GM19193 (cell line): Measurements from ENCODE around the gene MIS18A.

Experiments
- POLR2A ChIP-seq: IDR thresholded peaks from 4 replicates; pipeline ENCODE4 v1.6.1; 2011; ENCODE audit not compliant: insufficient read depth, insufficient read length; ENCODE audit errors: extremely low read depth

Gene MIS18A

DNA sequence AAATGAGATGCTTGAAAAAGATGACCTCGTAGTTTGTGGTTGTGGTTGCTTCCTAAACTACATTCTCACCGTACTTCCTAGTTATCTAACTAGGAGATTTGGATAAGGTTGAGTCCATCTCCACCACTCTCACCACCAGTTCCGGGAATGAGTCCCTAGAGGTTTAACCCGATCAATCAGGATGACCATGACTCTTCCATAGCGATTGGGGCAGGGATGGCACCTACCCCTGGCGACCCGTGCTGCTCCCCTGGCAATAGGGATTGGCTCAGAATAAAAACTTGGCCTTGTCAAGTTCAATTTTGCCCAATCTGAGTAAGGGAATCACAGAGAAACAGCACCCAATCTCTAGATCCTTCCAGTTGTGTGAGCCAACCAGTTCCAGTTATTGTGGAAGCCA lies 2.7 kb upstream of the MIS18A start:
- TF ChIP-seq POLR2A, result no peak

DNA sequence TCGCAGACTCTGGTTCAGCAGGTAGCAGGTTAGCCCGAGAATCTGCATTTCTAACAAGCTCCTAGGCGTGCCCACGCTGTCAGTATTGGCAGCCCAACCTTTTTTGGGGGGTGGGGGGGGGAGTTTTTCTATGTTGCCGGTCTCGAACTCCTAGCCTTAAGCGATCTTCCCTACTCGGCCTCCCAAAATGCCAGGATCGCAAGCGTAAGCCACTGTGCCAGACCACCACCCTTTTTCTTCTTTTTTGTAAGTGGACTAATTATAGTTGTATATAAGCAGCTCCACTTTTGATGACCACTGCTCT lies 480 bp upstream of the MIS18A start:
- TF ChIP-seq POLR2A, result no peak

DNA sequence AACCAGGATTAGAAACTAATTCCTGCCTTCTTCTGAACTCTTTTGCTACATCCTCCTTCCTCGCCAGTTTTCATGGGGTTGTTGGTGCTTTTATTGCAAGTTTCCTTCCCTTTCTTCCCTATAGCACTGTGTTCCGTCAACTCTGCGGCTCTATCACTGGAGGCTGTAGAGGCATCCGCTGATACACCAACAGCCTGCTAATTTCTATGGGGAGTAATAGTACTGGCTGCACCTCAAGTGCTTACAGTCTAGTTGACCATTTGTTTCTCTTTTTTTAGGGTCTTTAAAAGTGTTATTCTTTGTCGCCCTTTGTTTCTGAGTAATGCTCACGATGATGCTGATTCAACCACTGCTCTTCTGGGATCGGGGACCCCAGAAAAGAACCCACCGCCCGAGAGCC lies 746 bp downstream of the MIS18A start:
- TF ChIP-seq POLR2A, result no peak

DNA sequence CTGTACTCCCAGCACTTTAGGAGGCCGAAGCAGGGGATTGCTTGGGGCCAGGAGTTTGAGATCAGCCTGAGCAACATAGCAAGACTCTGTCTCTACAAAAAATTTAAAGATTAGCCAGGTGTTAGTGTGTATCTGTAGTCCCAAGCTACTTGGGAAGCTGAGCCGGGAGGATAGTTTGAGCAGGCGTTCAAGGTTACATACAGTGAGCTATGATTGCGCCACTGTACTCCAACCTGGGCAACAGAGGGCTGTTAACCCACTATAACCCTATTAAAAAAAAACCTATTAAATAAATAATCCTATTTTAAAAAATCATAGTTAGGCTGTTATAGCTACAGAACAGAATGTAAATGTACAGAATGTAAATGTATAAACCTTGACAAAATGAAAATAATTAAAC lies 2.2 kb downstream of the MIS18A start:
- TF ChIP-seq POLR2A, result no peak

DNA sequence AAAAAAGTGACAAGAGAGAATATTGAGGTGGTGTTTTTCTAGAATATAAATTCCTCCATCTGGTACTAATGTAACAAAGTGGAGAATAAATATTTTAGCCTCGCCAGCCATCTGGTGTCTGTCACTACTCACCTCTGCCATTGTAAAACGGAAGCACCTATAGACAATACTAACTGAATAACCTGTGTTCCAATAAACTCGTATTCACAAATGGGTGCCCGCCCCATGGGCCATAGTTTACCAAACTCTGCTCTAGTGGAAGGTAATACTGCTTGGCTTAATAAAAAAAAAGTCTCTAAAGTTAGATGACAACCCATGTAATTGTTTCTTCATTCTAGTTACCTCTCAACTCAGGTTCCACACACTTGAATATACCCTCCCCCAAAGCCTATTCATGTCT lies 8.1 kb downstream of the MIS18A start:
- no peak for TF ChIP-seq POLR2A

DNA sequence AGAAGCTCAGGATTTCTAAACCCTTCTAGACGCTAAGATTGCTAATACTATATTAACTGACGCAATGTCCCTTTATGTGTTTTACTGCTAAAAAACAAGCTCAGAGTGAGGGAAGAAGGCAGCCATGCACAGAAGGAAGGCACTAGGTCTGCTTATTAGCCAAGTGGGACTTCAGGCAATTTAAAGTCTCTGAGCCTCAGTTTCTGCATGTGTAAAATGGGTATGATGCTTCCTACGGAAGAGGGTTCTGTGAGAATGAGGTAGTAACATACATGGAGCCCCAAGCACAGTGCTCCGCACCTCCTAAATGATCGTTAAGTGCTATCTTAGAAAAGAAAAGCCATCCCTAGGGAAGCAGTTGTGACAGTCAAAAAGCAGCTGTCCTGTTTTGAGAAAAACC lies 16.9 kb downstream of the MIS18A start:
- TF ChIP-seq POLR2A, result no peak

DNA sequence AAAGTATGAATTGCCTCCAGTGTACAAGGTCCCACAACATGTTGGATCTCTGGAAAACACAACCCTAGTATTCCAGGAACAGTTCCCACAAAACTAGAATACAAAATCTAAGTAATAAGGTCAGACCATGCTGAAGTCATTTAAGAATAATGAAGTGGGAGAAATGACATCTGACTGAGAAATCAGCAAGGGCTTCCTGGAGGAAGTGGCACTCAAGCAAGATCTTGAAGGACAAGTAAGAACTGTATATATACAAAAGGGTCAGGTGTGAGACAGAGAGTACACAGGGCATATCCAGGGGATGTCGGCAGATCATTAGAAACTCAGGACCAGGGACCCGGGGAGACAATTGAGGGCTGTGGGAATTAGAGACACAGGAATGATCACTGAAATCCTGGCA lies 18.7 kb downstream of the MIS18A start:
- no peak for TF ChIP-seq POLR2A

DNA sequence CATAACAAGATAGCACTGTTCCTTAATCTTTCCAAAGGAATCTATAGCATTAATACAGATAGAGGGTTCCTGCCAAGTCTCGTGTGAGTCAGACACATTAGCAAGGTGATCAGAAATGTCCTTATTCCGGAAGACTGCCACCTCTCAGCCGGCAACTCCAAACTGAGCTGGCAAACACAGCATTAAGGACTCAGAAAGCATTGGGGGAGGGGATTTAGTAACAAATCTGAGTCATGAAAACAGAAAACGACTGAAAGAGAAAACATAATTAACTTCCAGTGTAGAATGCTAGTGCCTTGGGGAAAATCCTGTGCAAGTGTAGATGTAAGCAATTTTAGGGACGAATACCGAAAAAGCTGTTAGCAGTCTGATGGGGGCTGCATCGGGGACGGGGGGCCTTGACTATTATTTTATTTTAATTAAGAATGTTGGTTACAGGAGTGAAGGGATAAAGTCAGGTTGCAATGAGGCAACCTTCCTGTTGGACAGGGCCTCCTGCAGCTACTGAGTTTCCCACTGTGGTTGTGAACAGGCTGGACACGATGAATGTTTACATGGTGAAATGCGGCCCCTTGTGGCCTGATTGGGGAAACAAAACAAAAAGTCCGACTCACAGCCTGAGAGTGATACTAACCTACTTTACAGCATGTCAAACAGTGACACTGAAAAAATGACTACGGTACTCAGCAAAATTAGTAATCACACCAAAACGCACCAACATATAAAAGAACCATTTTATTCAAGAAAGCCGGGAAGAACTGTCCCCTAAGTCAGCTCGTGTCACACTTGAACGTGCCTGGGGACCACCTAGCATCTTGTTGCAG lies 20.7 kb downstream of the MIS18A start:
- TF ChIP-seq POLR2A, result no peak

DNA sequence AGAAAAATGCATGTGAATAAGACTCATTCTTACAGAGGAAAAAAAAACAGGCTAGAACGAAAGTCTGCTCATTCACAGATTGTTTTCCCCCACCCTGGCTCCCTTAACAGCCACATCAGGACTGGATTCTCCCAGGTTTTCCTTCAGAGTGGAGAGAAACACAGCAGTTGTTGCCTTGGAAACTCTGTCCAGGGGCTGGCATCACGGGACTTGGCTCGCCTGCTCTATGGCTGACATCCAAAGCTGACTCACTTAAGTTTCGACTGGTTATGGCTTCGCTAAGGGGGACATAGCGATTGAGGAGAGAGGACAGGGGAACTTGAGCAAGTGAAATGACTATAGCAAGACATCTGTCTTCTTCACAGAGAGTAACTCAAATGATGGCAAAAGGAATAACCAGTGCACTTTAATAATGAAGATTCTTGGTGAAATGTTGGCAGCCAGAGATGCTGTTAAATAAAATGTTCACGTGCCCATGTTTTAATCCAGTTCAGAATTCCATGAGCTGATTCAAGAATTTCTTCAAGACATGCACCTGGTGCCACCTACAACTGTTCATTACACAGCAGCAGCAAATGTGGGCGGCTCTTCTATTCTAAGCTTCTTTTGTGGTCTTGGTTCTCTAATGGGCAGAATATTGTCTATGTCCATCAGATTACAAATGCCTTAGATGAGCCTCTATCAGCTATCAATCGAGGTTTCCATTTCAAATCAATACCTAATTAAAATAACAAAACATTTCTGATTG lies 21.8 kb downstream of the MIS18A start:
- TF ChIP-seq POLR2A, result no peak

DNA sequence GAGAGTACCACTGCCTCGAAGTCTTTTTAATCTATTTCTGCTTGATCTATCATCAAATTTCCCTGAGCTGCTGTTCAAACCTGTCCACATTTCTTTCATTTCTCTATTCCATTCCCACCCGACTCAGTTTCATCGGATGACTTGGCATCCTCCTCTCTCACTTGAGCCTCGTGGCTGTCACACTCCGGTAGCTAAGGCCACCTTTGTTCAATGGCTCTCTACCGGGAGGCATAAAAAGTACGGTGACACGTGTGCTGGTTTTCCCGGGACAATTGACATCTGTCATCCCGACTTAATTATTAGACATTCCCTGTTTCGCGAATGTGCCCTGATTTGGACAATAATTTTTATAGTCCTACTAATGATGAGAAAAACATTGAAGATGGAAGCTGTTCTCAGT lies 22.6 kb downstream of the MIS18A start:
- TF ChIP-seq POLR2A, result no peak

DNA sequence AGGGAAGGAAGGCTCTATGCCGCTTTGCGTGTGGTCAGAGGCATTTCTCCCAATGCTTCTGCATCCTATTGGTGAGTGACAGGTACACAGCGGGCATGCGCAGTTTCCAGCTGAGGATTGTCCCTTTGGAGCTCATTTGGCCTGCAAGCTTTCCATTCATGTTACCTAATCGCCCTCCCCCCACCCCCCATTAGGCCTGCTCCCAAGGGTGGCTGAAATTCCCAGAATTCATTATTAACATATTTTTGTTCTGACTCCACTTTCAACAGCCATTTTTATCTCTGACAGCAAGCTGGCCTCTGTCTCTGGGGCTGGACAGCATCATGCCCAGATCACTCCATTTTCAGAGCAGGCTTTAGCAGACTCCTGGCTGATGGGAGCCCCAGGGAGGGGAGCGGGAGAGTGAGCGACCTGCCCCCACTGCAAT lies 25.6 kb downstream of the MIS18A start:
- TF ChIP-seq POLR2A, result no peak

DNA sequence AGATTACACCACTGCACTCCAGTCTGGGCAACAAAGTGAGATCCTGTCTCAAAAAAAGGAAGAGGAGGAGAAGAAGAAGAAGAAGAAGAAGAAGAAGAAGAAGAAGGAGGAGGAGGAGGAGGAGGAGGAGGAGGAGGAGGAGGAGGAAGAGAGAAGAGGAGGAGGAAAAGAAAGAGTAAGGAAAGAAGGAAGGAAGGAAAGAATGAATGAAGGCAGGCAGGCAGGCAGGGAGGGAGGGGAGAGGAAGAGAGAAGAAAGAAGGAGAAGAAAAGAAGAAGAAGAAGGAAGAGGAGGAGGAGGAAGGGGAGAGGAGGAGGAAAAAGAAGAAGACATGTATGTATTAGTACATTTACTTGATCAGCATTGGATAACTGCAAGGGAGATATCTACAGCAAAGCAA lies 26.7 kb downstream of the MIS18A start:
- no peak for TF ChIP-seq POLR2A

DNA sequence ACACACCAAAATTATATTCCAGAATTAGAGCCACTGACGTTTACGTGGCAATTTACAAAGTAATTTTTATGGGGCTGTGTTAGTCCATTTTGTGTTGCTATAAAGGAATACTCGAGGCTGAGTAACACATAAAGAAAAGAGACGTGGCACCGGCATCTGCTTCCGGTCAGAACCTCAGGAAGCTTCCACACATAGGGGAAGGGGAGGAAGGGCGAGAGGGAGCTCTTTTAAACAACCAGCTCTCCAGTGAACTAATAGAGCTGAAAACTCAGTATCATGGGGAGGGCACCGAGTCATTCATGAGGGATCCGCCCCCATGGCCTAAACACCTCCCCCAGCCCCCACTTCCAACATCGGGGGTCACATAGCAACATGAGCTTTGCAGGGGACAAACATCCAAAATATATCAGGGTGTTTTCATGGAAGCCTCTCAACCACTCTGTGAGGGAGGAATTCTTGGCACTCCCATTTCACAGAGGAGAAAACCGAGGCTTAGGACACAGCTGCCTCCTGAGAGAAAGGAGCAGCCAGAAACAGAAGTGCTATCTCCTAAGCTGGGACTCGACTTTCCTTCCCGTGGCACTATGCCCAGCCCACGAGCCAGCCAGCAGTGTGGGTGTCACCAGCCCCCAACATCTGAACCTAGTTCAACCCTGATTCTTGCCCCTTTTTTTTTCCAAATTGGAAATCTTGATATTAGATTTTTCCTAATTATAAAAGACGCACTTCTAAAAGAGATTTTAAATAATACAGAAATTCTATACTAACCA lies 29.2 kb downstream of the MIS18A start:
- no peak for TF ChIP-seq POLR2A

DNA sequence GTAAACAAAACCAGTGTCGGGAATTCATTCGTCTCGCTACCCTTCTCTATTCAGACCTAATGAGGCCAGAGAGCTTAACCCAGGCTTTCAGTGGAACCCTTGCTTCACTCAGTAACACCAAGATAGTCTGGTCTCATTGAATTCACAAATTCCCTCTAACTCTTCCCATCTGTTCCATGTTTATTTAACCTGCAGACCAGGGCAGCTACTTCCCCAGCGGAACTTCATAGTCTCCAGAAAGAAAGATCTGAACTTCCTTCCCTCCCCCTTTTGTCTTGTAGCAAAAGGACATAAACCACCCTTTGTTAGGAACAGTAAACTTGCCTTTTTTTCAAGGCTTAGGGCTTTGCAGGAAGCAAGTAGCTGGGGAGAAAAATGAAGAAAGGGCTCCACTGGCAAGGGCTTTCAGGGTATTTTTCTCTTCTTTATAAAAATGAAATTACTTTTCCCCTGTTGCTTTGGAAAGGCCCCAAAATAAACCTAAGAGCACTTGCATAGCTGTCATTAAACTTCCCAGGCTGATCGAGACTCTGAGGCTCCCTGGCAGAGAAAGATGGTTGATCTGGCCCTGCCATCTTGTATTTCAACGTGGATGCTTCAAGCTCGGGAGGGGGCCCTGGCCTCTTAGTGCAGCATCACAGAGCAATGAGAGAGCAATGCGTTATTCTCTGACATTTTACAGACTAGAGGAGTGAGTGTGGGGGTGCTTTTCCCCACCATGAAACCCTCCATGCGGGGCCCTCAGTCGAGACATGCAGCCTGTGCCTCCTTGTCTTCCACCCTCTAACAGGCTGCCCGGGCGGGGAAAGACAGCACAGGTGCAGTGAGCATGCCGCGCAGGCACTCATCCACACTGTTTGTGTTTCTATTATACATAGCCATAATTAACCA lies 30.0 kb downstream of the MIS18A start:
- TF ChIP-seq POLR2A, result no peak
